Pancreas (tissue), 10 donors: ENCODE measurements around the gene LRFN5. TPM values are rescaled to one million over a fixed set of nuclear protein-coding genes. Genes with fewer than 3 reads are reported as not detected.

Source experiments
- ATAC-seq, 4 donors: fragments of 200-7000 bp; cut with Tn5 transposase; one replicate each; pipeline versions ENCODE4 v1.8.0 to v1.9.1; 2020; ENCODE audit warnings: mild to moderate bottlenecking in 4 of 4, moderate library complexity in 4 of 4
- DNase-seq, 6 donors: peaks; one replicate each; pipeline ENCODE4 v3.0.0-alpha.2; 2020
- FAIRE-seq: peaks from 2 replicates; lab custom pipeline; 2012; peaks lifted over from hg19 to GRCh38; lab: Jason Lieb, UNC
- H3K27ac ChIP-seq, 4 donors: fragments of 200-600 bp; sonication (generic); 1 replicate in 3 of 4; 2 replicates in 1 of 4; pipeline versions ENCODE4 v1.5.0 to v1.8.0; 2020
- H3K27me3 ChIP-seq, 4 donors: fragments of 200-600 bp; one replicate each; pipeline ENCODE4 v1.8.0; 2021
- H3K36me3 ChIP-seq, 3 donors: fragments of 200-600 bp; sonication (generic) in 1 of 3; one replicate each; pipeline versions ENCODE4 v1.5.0 to v1.8.0; 2020 to 2021
- H3K4me1 ChIP-seq, 3 donors: fragments of 200-600 bp; one replicate each; pipeline ENCODE4 v1.8.0; 2021
- H3K4me3 ChIP-seq, 4 donors: fragments of 200-600 bp; sonication (generic) in 2 of 4; one replicate each; pipeline versions ENCODE4 v1.5.0 to v1.8.0; 2020 to 2021
- H3K9me3 ChIP-seq, 4 donors: fragments of 200-600 bp; one replicate each; pipeline ENCODE4 v1.8.0; 2021
- CTCF ChIP-seq, 4 donors: fragments of 200-600 bp; sonication (generic) in 3 of 4; IDR thresholded peaks; one replicate each; pipeline versions ENCODE4 v1.5.0 to v1.8.0; 2021; ENCODE audit warnings: antibody characterized with exemption in 4 of 4
- WGBS, 2 donors: extraction: QIAGEN DNeasy Blood & Tissue Kit; methylation state at CpG; one replicate each; pipeline ENCODE4 v1.1.7; 2013; 5-methylcytosine and 5-hydroxymethylcytosine counted together
- intact Hi-C, 3 donors: fragments of 100-400 bp; cut with DNase I; formaldehyde crosslinking; loops; one replicate each; pipeline versions ENCODE4 v1.11.1 to v1.14.2; 2022
- polyA plus RNA-seq, 2 donors: library from polyadenylated mRNA; stranded (reverse); fragments of 200-250 nt; gene quantifications; one replicate each; pipeline ENCODE4 v1.2.3, GENCODE V29; 2013
- total RNA-seq, 6 donors: library from RNA; stranded (reverse); fragmentation: NEBNext Ultra II Directional in 4 of 6; extraction: Animal tissue kit (Norgen Biotek cat#: 25700) in 4 of 6; gene quantifications; one replicate each; pipeline versions ENCODE4 v1.2.1 to v1.2.4, GENCODE V29; 2021 to 2023
- donor health status: healthy with polysubstance abuse.
- donor health status: DM: no; HTN: no; CAD: no; lungs with moderate emphysema.
- donor health status: DM: no; HTN: no; CAD: no.
- donor health status: control.
- donor health status: control.
- donor health status: Bipolar disorder and iron deficiency.
- donor health status: DM: yes; HTN: yes; CAD: no.
- donor health status: DM: no; HTN: no; CAD: no.
- donor health status: DM: no; HTN: no; CAD: no.
- donor health status: DM: yes; HTN: yes; CAD: no.

LRFN5 gene
- total and polyA plus RNA-seq, 8 donors: 0.13 to 1.4 (median 0.29) TPM

GRCh38 chr14:41860586-41860985 lies 253.9 kb downstream of the LRFN5 start:
- FAIRE-seq (no peak), DNase-seq (no peak), ATAC-seq (no peak)
- Histone ChIP-seq H3K36me3 (no peaks in the 10 kb centered on the region), H3K27me3 (no peaks in the 10 kb centered on the region), H3K4me3 (no peak overlapping the region), H3K9me3 (no peaks in the 10 kb centered on the region), H3K27ac (no peak overlapping the region), H3K4me1 (no peaks in the 10 kb centered on the region)
- TF ChIP-seq CTCF (IDR thresholded peaks at IDR 0.05): no peak
- intact Hi-C loops: no loop called here
- 31 to 33% methylated on average over 1 of the region's 1 CpG for WGBS, 2 donors

GRCh38 chr14:41865894-41866293 lies 259.2 kb downstream of the LRFN5 start:
- no peaks in the 10 kb centered on the region for H3K4me1 ChIP-seq
- H3K27me3 ChIP-seq: no peaks in the 10 kb centered on the region
- DNase-seq (no peak), ATAC-seq (no peak), FAIRE-seq (no peak)
- H3K27ac ChIP-seq: no peak overlapping the region
- H3K4me3 ChIP-seq: no peak overlapping the region
- H3K9me3 ChIP-seq: no peaks in the 10 kb centered on the region
- intact Hi-C loops: no loop called here
- no peak for TF ChIP-seq CTCF (IDR thresholded peaks at IDR 0.05)
- no peaks in the 10 kb centered on the region for H3K36me3 ChIP-seq

GRCh38 chr14:41868396-41868795 lies 261.7 kb downstream of the LRFN5 start:
- no peak for DNase-seq
- TF ChIP-seq CTCF (IDR thresholded peaks at IDR 0.05): no peak
- no peak overlapping the region for H3K27ac ChIP-seq
- no peak for FAIRE-seq
- ATAC-seq: no peak
- no peaks in the 10 kb centered on the region for H3K27me3 ChIP-seq
- H3K4me1 ChIP-seq: no peaks in the 10 kb centered on the region
- no peak overlapping the region for H3K4me3 ChIP-seq
- 53 to 54% methylated on average over 3 of the region's 3 CpGs for WGBS, 2 donors
- intact Hi-C loops: no loop called here
- H3K36me3 ChIP-seq: no peaks in the 10 kb centered on the region
- no peaks in the 10 kb centered on the region for H3K9me3 ChIP-seq

- no peak overlapping the region for H3K4me3 ChIP-seq
- H3K4me1 ChIP-seq: no peaks in the 10 kb centered on the region
- no peak for FAIRE-seq
- ATAC-seq: no peak
- 43 to 58% methylated on average over 4 of the region's 4 CpGs for WGBS, 2 donors
- no peaks in the 10 kb centered on the region for H3K36me3 ChIP-seq
- no peak for TF ChIP-seq CTCF (IDR thresholded peaks at IDR 0.05)
- intact Hi-C loops: no loop called here
- no peaks in the 10 kb centered on the region for H3K9me3 ChIP-seq
- H3K27ac ChIP-seq: no peak overlapping the region
- no peaks in the 10 kb centered on the region for H3K27me3 ChIP-seq
- DNase-seq: no peak
These were observed 266.4 kb downstream of the LRFN5 start for GRCh38 chr14:41872931-41873685.

GRCh38 chr14:41873686-41874317 lies 267.1 kb downstream of the LRFN5 start:
- Histone ChIP-seq H3K4me1 (no peaks in the 10 kb centered on the region), H3K27ac (no peak overlapping the region), H3K4me3 (no peak overlapping the region), H3K9me3 (no peaks in the 10 kb centered on the region), H3K27me3 (no peaks in the 10 kb centered on the region), H3K36me3 (no peaks in the 10 kb centered on the region)
- TF ChIP-seq CTCF (IDR thresholded peaks at IDR 0.05): no peak
- 19 to 26% methylated on average over 1 of the region's 1 CpG for whole genome bisulfite sequencing, 2 donors
- no peak for FAIRE-seq
- no peak for DNase-seq
- ATAC-seq: no peak
- intact Hi-C loops: no loop called here
